HG03108 (cell line): Measurements from ENCODE around the gene CBX3.
"Not testable (repeated sequence)": the region's sequence is repeated elsewhere in the genome, so short reads cannot be mapped to it uniquely, and the experiment has no call there.

ENCODE experiments used
- ATAC-seq: cut with Tn5 transposase; IDR thresholded peaks from one replicate; pipeline ENCODE4 v1.9.1; 2021; ENCODE audit warnings: moderate library complexity; ENCODE audit not compliant: unreplicated experiment

The CBX3 gene

GRCh38 chr7:26201247-26202018 lies at the start of gene CBX3:
TSS of gene CBX3 (plus strand) at chr7:26201745. CDS start at chr7:26202999, 1,254 bp downstream.
- ATAC-seq = peak; percentile 44

- peak; percentile 71 for ATAC-seq
Observed at GRCh38 chr7:26151953-26152781, 49.4 kb upstream of the CBX3 start, which contains the start of gene NFE2L3. TSS of gene NFE2L3 (plus strand) at chr7:26152198. CDS start at chr7:26152499, 301 bp downstream.

GRCh38 chr7:26152782-26153240 lies 48.7 kb upstream of the CBX3 start:
- not testable (repeated sequence) for ATAC-seq

GRCh38 chr7:26153241-26153822 lies 48.2 kb upstream of the CBX3 start:
- no peak for ATAC-seq

- no peak for ATAC-seq
Observed at GRCh38 chr7:26153823-26154783, 47.4 kb upstream of the CBX3 start.

- ATAC-seq = no peak
Observed at GRCh38 chr7:26155531-26156375, 45.8 kb upstream of the CBX3 start.

GRCh38 chr7:26156451-26157420 lies 44.8 kb upstream of the CBX3 start:
- peak; percentile 26 for ATAC-seq

GRCh38 chr7:26157520-26158105 lies 43.9 kb upstream of the CBX3 start:
- ATAC-seq = no peak

- no peak for ATAC-seq
Observed at GRCh38 chr7:26159243-26159642, 42.3 kb upstream of the CBX3 start.

GRCh38 chr7:26160896-26161295 lies 40.6 kb upstream of the CBX3 start:
- no peak for ATAC-seq

- ATAC-seq = no peak
Observed at GRCh38 chr7:26162431-26162830, 39.1 kb upstream of the CBX3 start.

GRCh38 chr7:26163804-26164203 lies 37.7 kb upstream of the CBX3 start:
- ATAC-seq = not testable (repeated sequence)

- no peak for ATAC-seq
Observed at GRCh38 chr7:26165950-26166683, 35.4 kb upstream of the CBX3 start.

GRCh38 chr7:26166684-26167266 lies 34.8 kb upstream of the CBX3 start:
- ATAC-seq = peak; percentile 38

GRCh38 chr7:26167303-26167934 lies 34.1 kb upstream of the CBX3 start:
- peak; percentile 91 for ATAC-seq

- no peak for ATAC-seq
Observed at GRCh38 chr7:26168458-26169023, 33.0 kb upstream of the CBX3 start.
